Activated CD4-positive, alpha-beta T cell treated with anti-CD3 and anti-CD28 coated beads, Interleukin-2, amount 50 U/mL, for 4 hours (primary cell): ENCODE results near the gene SYT15B.
"Not testable (repeated sequence)": the region's sequence is repeated elsewhere in the genome, so short reads cannot be mapped to it uniquely, and the experiment has no call there.

Experiments
- DNase-seq, 2 experiments: peaks; one replicate each; pipeline ENCODE4 v3.0.0-alpha.2; 2020

Gene SYT15B

GRCh38 chr10:47725047-47725446, 38.3 kb downstream of the SYT15B start:
- not testable (repeated sequence) for DNase-seq

GRCh38 chr10:47724119-47724518, 39.3 kb downstream of the SYT15B start:
- not testable (repeated sequence) for DNase-seq

GRCh38 chr10:47723362-47723761, 40.0 kb downstream of the SYT15B start:
- not testable (repeated sequence) for DNase-seq

- DNase-seq, result not testable (repeated sequence)
These were observed 46.2 kb downstream of the SYT15B start for GRCh38 chr10:47717011-47717769.
